Panc1 (cell line): ENCODE measurements around the gene TCF7. TPM values are rescaled to one million over a fixed set of nuclear protein-coding genes. Genes with fewer than 3 reads are reported as not detected.

Experiments used
- ATAC-seq: fragments of 200-7000 bp; cut with Tn5 transposase; 2 replicates; pipeline ENCODE4 v1.9.1; 2020; ENCODE audit warnings: mild to moderate bottlenecking, moderate library complexity
- BruUV-seq: library from RNA; stranded (reverse); fragments of 400-500 nt; replicated peaks from 2 replicates; lab custom pipeline; 2021; lab: Mats Ljungman, UMichigan
- CTCF ChIA-PET: fragments of 300-600 bp; sonication (Branson Sonifier 250); formaldehyde crosslinking; loops from one replicate; lab custom pipeline; 2022; ENCODE audit warnings: antibody characterized with exemption; lab: Charles Lee
- POLR2A ChIA-PET: fragments of 300-600 bp; sonication (Branson Sonifier 250); formaldehyde crosslinking; loops from one replicate; lab custom pipeline; 2022; ENCODE audit warnings: antibody characterized with exemption; lab: Charles Lee
- DNase-seq: peaks from one replicate; pipeline ENCODE4 v3.0.0-alpha.2; 2010; ENCODE audit warnings: low read depth, low spot score
- H3K27ac ChIP-seq: 2 replicates; pipeline ENCODE4 v1.5.1; 2011; ENCODE audit warnings: mild to moderate bottlenecking, low read length, inconsistent platforms
- H3K27me3 ChIP-seq: fragments of 200-500 bp; sonication (Bioruptor generic); 2 replicates; pipeline ENCODE4 v1.6.0; 2014; ENCODE audit warnings: low read length, inconsistent platforms; ENCODE audit not compliant: control insufficient read depth, insufficient read depth
- H3K36me3 ChIP-seq: fragments of 200-500 bp; sonication (Bioruptor generic); 2 replicates; pipeline ENCODE4 v1.5.1; 2014; ENCODE audit warnings: inconsistent platforms, mild to moderate bottlenecking, low read length, moderate library complexity; ENCODE audit not compliant: control insufficient read depth, insufficient read depth
- H3K4me1 ChIP-seq: 2 replicates; pipeline ENCODE4 v1.5.1; 2011; ENCODE audit warnings: inconsistent platforms, mild to moderate bottlenecking, low read length, moderate library complexity; ENCODE audit not compliant: control insufficient read depth, insufficient read depth
- H3K4me3 ChIP-seq, 2 experiments: 2 replicates each; pipeline ENCODE4 v1.5.1; 2011 to 2012; ENCODE audit warnings: low read depth in 2 of 2, low read length in 2 of 2, mild to moderate bottlenecking in 2 of 2, inconsistent platforms in 1 of 2, moderate library complexity in 1 of 2
- H3K9me3 ChIP-seq: fragments of 200-500 bp; sonication (Bioruptor generic); 2 replicates; pipeline ENCODE4 v1.5.1; 2014; ENCODE audit warnings: low read depth, mild to moderate bottlenecking, inconsistent platforms, low read length, moderate library complexity; ENCODE audit not compliant: control insufficient read depth, insufficient read depth
- CTCF ChIP-seq: fragments of 450-650 bp; IDR thresholded peaks from 2 replicates; pipeline ENCODE4 v1.5.1; 2017; ENCODE audit warnings: mild to moderate bottlenecking
- POLR2AphosphoS5 ChIP-seq: IDR thresholded peaks from 2 replicates; pipeline ENCODE4 v1.6.1; 2012; ENCODE audit warnings: mild to moderate bottlenecking, low read depth, low read length, moderate library complexity
- REST ChIP-seq, 2 experiments: IDR thresholded peaks; 2 replicates each; pipeline ENCODE4 v1.6.1; 2011 to 2012; ENCODE audit warnings: low read depth in 2 of 2, control low read depth in 1 of 2, low read length in 1 of 2, mild to moderate bottlenecking in 1 of 2, moderate library complexity in 1 of 2; ENCODE audit not compliant: insufficient read depth in 1 of 2
- SIN3A ChIP-seq: IDR thresholded peaks from 2 replicates; pipeline ENCODE4 v1.6.1; 2012; ENCODE audit warnings: low read depth, mild to moderate bottlenecking, low read length, moderate library complexity, borderline replicate concordance; ENCODE audit not compliant: insufficient read depth
- TCF7L2 ChIP-seq: IDR thresholded peaks from 2 replicates; pipeline ENCODE4 v1.6.1; 2011; ENCODE audit warnings: mild to moderate bottlenecking, low read depth, low read length, inconsistent platforms
- in situ Hi-C: cut with HindIII; loops from 2 replicates; pipeline ENCODE4 v1.10.0; 2016; ENCODE audit warnings: low sequenced_read_pairs, low pct_unique_long_range_greater_than_20kb
- intact Hi-C: fragments of 100-400 bp; cut with micrococcal nuclease; formaldehyde crosslinking; loops from one replicate; pipeline ENCODE4 v1.10.0; 2022; ENCODE audit not compliant: unreplicated experiment
- total RNA-seq: library from RNA; stranded (reverse); gene quantifications from one replicate; pipeline ENCODE4 v1.2.1, GENCODE V29; 2021; ENCODE audit not compliant: unreplicated experiment

Gene TCF7
- total RNA-seq, 1 experiment from 2014 or later, result 24.0 TPM

- TF ChIP-seq SIN3A (no peak), POLR2AphosphoS5 (no peak), REST (IDR thresholded peaks at IDR 0.05; ENCODE audit: insufficient read depth in 1 of 2, low read depth in 2 of 2, low read length in 1 of 2) (no peak), TCF7L2 (no peak), CTCF (no peak)
- Histone ChIP-seq H3K4me1 (peaks cover 40% of the 10 kb centered on the region), H3K9me3 (no peaks in the 10 kb centered on the region), H3K27ac (peak overlapping the region; percentile 54; the same call in 1 of the 2 replicates), H3K27me3 (no peaks in the 10 kb centered on the region), H3K4me3 (no peak overlapping the region), H3K36me3 (no peaks in the 10 kb centered on the region)
- intact Hi-C loops (no loop called here), in situ Hi-C loops (no loop called here)
- ChIA-PET CTCF (interaction anchor here (0.5 to 2.7 kb wide), 4 partner anchors 13 to 99 kb away, joined by 3 to 29 read pairs (median 4); no protein-coding TSS in a partner anchor), POLR2A (interaction anchor here (0.5 to 0.6 kb wide), 3 partner anchors 13 to 177 kb away, joined by 3 to 16 read pairs (median 3); no protein-coding TSS in a partner anchor)
- BruUV-seq, result no TSS peak
- DNase-seq (no peak), ATAC-seq (peak; percentile 33)
Observed at GRCh38 chr5:134138416-134139376, 24.2 kb downstream of the TCF7 start.

GRCh38 chr5:134139377-134139851, 24.9 kb downstream of the TCF7 start:
- Histone ChIP-seq H3K27me3 (no peaks in the 10 kb centered on the region), H3K4me3 (no peak overlapping the region), H3K9me3 (no peaks in the 10 kb centered on the region), H3K4me1 (peaks cover 40% of the 10 kb centered on the region), H3K27ac (no peak overlapping the region), H3K36me3 (no peaks in the 10 kb centered on the region)
- POLR2A ChIA-PET, result interaction anchor here (0.5 to 0.6 kb wide), 4 partner anchors 23 to 178 kb away, joined by 3 to 16 read pairs (median 6); partner anchors contain the start of gene PPP2CA
- intact Hi-C loops, result no loop called here
- CTCF ChIA-PET, result interaction anchor here (0.8 to 2.7 kb wide), 3 partner anchors 14 to 100 kb away, joined by 3 to 29 read pairs (median 3); no protein-coding TSS in a partner anchor
- DNase-seq (no peak), ATAC-seq (no peak)
- TF ChIP-seq SIN3A (no peak), TCF7L2 (no peak), REST (IDR thresholded peaks at IDR 0.05; ENCODE audit: insufficient read depth in 1 of 2, low read depth in 2 of 2, low read length in 1 of 2) (no peak), CTCF (no peak), POLR2AphosphoS5 (no peak)
- in situ Hi-C loops, result no loop called here
- BruUV-seq, result no TSS peak
